CD4-positive, alpha-beta T cell treated with Interferon alpha-2 for 1 hour (primary cell): ENCODE measurements around the gene FAM227B.
"Not testable (repeated sequence)": the region's sequence is repeated elsewhere in the genome, so short reads cannot be mapped to it uniquely, and the experiment has no call there.

ENCODE experiments used
- DNase-seq, 2 donors: peaks; one replicate each; pipeline ENCODE4 v3.0.0-alpha.2; 2020 to 2022

FAM227B gene

GRCh38 chr15:49610157-49610918 is 10.3 kb downstream of the FAM227B start:
- no peak for DNase-seq

DNA sequence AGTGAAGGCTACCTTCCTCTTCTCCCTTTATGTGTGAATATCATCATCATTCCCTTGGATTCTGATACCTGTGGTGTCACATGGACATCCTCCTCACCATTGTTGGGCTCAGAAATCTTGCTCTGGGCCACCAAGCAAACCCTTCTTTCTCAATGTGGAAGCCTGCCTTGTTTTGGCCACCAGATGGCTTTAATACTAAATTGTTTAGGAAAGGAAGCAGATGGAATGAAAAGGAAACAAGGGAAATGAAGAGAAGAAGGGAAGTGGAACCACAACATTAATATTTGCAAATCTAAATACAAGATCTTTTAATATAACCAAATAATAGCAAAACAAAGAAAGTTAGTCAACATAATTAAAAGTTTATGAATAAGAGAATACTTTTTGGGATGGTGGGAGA is 14.0 kb downstream of the FAM227B start:
- DNase-seq, result no peak

DNA sequence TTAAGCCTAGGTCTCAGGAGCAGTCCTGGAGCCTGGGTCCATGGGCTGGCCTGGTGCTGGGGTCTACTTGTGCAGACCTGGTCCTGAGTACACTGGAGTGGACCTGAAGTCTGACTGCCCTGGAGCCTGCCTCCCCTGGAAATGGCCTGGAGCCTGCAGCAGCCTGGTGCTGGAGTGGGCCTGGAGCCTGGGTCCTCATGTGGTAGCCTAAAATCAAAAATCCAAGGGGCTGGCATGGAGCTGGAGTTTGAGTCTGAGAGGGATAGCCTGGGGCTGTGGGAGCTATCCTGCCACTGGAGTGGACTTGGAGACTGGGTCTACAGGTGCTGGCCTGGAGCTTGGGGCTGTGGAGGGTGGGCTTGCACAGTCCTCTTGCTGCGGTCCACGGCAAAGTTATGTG is 15.0 kb downstream of the FAM227B start:
- DNase-seq, result no peak

DNA sequence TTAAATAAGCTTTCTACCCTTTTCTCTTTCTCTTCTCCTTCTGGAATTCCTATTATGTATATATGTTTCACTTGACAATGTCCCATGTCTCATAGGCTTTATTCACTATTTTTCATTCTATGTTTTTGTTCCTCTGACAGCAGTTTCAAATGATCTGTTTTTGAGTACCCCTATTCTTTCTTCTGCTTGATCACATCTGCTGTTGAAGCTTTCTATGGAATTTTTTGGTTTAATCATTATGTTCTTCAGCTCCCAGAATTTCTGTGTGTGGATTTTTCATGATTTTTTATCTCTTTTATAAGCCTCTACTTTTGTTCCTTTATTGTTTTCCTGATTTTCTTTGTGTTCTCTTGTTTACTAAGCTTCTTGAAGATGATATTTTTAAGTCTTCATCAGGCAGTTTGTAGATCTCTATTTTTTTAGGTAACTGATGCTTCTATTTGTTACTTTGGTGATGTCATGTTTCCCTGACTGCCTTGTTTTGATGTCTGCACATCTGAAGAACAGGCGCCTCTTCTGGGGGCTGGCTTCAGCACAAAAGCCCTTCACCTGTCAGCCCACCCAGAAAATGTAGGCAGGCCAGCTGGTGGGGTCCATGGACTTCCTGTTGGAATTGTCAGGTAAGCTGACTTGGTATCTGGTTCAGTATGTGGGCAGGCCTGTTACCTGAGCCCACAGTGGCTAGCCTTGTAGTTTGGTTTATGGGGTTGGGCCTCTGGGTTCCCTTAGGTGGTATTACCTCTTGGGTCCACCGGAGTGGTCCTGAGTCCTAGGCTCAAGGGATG is 15.8 kb downstream of the FAM227B start:
- no peak for DNase-seq

GRCh38 chr15:49592829-49593316 is 27.7 kb downstream of the FAM227B start:
- not testable (repeated sequence) for DNase-seq

- no peak for DNase-seq
Observed at GRCh38 chr15:49589030-49589429, 31.6 kb downstream of the FAM227B start.

- DNase-seq, result no peak
Observed at GRCh38 chr15:49573421-49573820, 47.2 kb downstream of the FAM227B start.

- no peak for DNase-seq
Observed at GRCh38 chr15:49570672-49571071, 49.9 kb downstream of the FAM227B start.

GRCh38 chr15:49570174-49570573 is 50.4 kb downstream of the FAM227B start:
- no peak for DNase-seq

GRCh38 chr15:49560045-49560444 is 60.6 kb downstream of the FAM227B start:
- no peak for DNase-seq

DNA sequence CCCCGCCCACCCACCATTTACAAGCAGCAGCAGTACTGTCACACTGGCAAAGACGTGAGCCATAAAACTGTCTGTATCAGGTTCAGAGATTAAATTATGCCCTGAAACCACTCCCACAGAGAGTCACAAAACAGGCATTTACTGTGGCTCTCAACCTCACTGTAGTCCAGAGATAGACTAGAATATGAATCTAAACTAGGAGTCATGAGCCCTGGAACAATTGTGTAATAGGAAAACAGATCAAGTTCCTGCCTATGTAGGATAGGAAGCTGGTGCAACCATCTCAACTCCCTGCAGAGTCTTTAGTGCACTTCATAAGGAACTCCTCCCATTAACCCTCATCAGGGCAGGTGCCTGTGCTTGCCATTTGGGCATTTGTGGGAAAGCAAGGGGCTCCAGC is 61.7 kb downstream of the FAM227B start:
- DNase-seq, result no peak

DNA sequence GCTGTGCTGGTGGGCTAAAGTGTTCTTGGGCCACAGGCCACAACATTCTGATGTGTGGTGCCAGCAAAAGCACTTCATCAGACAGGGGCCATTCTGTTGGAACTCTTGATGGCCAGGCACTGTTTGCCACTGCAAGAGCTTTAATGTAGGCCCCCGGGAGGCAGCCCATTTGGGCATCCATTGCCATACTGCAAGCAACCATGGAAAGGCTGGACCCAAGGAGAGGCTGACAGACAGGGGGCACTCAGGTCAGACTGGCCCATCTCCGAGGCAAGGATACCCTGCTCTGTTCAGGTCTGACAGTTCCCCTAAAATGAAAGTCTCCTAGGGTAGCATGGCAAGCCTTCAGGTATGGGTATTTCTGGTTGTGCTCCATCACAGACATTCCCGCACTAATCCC is 64.2 kb downstream of the FAM227B start:
- DNase-seq, result no peak

DNA sequence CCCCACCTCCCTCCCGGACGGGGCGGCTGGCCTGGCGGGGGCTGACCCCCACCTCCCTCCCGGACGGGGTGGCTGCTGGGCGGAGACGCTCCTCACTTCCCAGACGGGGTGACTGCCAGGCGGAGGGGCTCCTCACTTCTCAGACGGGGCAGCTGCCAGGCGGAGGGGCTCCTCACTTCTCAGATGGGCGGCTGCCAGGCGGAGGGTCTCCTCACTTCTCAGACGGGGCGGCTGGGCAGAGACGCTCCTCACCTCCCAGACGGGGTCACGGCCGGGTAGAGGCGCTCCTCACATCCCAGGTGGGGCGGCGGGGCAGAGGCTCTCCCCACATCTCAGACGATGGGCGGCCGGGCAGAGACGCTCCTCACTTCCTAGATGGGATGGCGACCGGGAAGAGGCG is 70.3 kb downstream of the FAM227B start:
- not testable (repeated sequence) for DNase-seq

DNA sequence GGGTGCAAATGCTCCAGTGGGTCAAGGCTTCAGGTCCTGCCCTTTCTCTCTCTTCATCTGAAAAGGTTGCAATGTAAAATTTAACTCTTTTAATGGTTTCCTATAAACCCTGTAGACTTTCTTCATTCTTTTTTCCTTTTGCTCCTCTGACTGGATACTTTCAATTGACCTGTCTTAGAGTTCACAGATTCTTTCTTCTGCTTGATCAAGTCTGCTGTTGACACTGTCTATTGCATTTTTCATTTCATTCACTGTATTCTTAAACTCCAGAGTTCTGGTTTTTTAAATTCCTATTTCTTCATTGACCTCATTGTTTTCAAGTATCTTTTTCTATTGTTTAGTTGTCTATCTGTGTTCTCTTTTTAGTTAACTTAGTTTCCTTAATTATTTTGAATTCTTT is 82.1 kb downstream of the FAM227B start:
- DNase-seq, result no peak

GRCh38 chr15:49530092-49530491 is 90.5 kb downstream of the FAM227B start:
- DNase-seq, result no peak

DNA sequence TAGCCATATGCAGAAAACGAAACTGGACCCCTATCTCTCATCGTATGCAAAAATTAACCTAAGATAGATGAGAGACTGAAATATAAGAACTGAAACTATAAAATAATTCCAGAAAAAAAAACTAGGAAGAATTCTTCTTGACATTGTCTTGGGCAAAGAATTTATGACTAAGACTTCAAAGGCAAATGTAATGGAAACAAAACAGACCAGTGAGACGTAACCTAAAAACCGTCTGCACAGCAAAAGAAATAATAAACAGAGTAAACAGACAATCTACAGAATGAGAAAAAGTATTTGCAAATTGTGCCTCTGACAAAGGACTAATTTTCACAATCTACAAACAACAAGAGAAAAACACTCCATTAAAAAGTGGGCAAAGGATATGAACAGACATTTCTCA is 92.3 kb downstream of the FAM227B start:
- DNase-seq, result no peak

DNA sequence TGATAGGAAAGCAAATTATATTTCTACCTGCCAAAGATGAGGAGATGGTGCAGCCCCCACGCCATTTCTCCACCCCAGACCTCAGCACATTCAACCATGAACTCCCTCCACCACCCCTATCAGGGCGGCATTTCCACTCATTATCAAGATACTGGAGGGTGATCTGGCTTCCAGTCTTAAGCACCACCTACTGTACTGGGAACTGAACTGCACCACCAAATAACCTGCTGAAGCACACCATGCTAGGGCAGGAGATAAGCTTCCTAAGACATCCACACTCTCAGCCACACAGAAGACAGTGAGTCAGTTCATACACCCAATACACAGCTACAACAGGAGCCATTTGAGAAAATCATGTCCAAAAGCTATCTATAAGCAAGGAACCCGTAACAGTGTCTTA is 98.8 kb downstream of the FAM227B start:
- DNase-seq, result no peak

- not testable (repeated sequence) for DNase-seq
Observed at GRCh38 chr15:49512739-49513138, 107.9 kb downstream of the FAM227B start.

- DNase-seq, result no peak
Observed at GRCh38 chr15:49507261-49507660, 113.4 kb downstream of the FAM227B start.

GRCh38 chr15:49506341-49506740 is 114.3 kb downstream of the FAM227B start:
- DNase-seq, result no peak

DNA sequence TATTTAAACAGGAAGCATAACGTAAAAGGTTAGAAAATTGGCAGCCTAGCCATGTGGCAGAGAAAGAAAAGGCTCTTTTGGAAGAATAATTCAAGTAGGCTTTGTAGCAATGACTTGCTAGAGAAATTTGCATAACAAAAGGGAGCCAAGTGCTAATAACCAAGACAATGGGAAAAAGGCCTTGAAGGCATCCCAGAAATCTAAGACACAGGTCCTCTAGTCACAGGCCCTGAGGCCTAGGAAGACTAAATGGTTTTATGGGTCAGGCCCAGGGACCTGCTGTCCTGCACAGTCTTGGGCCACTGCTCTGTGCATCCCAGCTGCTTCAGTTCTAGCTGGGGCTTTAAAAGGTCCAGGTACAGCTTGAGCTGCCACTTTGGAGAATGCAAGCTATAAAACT is 119.0 kb downstream of the FAM227B start:
- DNase-seq, result no peak

- DNase-seq, result no peak
Observed at GRCh38 chr15:49495993-49496753, 124.4 kb downstream of the FAM227B start.

DNA sequence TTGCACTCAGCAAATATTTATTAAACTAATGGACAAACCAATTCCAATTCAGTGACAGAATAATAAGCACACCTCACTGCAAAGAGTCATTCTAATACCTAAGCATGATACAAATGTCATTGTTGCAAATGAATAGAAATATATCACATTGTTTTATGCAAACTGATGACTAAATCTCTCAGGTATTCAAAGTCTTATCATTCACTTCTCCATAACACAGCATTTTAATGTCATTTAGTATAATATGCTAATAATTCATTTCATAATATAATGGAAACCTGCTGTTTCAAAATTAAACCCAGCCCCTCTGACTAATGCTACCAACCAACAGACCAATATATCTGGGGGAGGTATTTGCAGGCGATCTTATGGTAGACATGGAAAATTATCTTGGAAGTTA is 125.8 kb downstream of the FAM227B start:
- DNase-seq, result no peak
